Vagina (tissue), 2 donors: ENCODE measurements around the gene PTPN4. TPM values are rescaled to one million over a fixed set of nuclear protein-coding genes. Genes with fewer than 3 reads are reported as not detected.

ENCODE experiments used
- DNase-seq, 2 donors: peaks; one replicate each; pipeline ENCODE4 v3.0.0-alpha.2; 2017; ENCODE audit errors: extremely low spot score in 2 of 2
- H3K27ac ChIP-seq: fragments of 200-600 bp; sonication (generic); one replicate; pipeline ENCODE4 v1.5.1; 2019
- H3K27me3 ChIP-seq: fragments of 200-600 bp; sonication (generic); one replicate; pipeline ENCODE4 v1.5.1; 2019
- H3K36me3 ChIP-seq, 2 donors: fragments of 200-600 bp; sonication (generic); one replicate each; pipeline ENCODE4 v1.5.1; 2017 to 2019
- H3K4me1 ChIP-seq: fragments of 200-600 bp; sonication (generic); one replicate; pipeline ENCODE4 v1.5.1; 2019
- H3K4me3 ChIP-seq, 2 donors: fragments of 200-600 bp; sonication (generic); 1 replicate in 1 of 2; 2 replicates in 1 of 2; pipeline ENCODE4 v1.5.1; 2016 to 2019
- H3K9me3 ChIP-seq: fragments of 200-600 bp; sonication (generic); one replicate; pipeline ENCODE4 v1.5.1; 2019
- CTCF ChIP-seq, 3 experiments: fragments of 450-650 bp in 2 of 3; fragments of 200-600 bp in 1 of 3; sonication (generic) in 1 of 3; IDR thresholded peaks; one replicate each; pipeline ENCODE4 v1.5.1; 2017 to 2019; ENCODE audit warnings: antibody characterized with exemption in 3 of 3, mild to moderate bottlenecking in 2 of 3, moderate library complexity in 2 of 3
- POLR2A ChIP-seq, 2 donors: fragments of 450-650 bp; IDR thresholded peaks; one replicate each; pipeline ENCODE4 v1.6.1; 2017; ENCODE audit warnings: antibody characterized with exemption in 2 of 2, mild to moderate bottlenecking in 2 of 2, moderate library complexity in 2 of 2
- POLR2AphosphoS5 ChIP-seq, 2 donors: sonication (generic); formaldehyde crosslinking; IDR thresholded peaks; one replicate each; pipeline ENCODE4 v1.9.0; 2017; ENCODE audit warnings: antibody characterized with exemption in 2 of 2, mild to moderate bottlenecking in 2 of 2, low read depth in 1 of 2; ENCODE audit not compliant: insufficient read depth in 1 of 2
- intact Hi-C: fragments of 100-400 bp; cut with DNase I; formaldehyde crosslinking; loops from one replicate; pipeline ENCODE4 v1.15.1; 2023
- total RNA-seq: library from RNA; depleted of rRNA; stranded (reverse); fragments of >200 nt; gene quantifications from one replicate; pipeline ENCODE4 v1.2.3, GENCODE V29; 2016

The PTPN4 gene
- total RNA-seq, 1 donor from 2014 or later, result 31.7 TPM

- Histone ChIP-seq H3K9me3 (no peaks in the 10 kb centered on the region), H3K27me3 (no peaks in the 10 kb centered on the region), H3K4me1 (no peaks in the 10 kb centered on the region), H3K4me3 (no peak overlapping the region), H3K36me3 (no peaks in the 10 kb centered on the region), H3K27ac (no peak overlapping the region)
- TF ChIP-seq CTCF (IDR thresholded peaks at IDR 0.05) (no peak), POLR2A (IDR thresholded peaks at IDR 0.05) (no peak), POLR2AphosphoS5 (IDR thresholded peaks at IDR 0.05; ENCODE audit: insufficient read depth in 1 of 2, low read depth in 1 of 2) (no peak)
- intact Hi-C loops, result no loop called here
- DNase-seq, result no peak
Observed at GRCh38 chr2:119788752-119789151, 29.0 kb downstream of the PTPN4 start.

DNA sequence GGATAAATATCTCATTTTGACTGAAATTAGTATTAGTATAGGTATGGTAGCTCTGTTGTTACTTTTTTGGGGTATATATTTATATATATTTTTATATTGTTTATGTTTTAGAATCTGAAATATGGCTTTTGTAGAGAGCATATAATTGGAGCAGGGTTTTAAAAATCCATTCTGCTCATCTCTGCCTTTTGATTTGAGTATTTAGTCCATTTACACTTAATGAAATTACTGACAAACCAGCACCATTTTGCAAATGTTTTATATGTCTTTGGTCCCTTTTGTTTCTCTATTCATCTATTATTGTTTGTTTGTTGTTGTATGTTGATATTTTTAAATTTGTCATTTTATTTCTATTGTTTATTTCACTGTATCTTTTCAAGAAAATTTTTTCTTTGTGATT lies 30.7 kb downstream of the PTPN4 start:
- H3K4me3 ChIP-seq, result no peak overlapping the region
- no peaks in the 10 kb centered on the region for H3K27me3 ChIP-seq
- no peak overlapping the region for H3K27ac ChIP-seq
- H3K9me3 ChIP-seq, result no peaks in the 10 kb centered on the region
- H3K36me3 ChIP-seq, result no peaks in the 10 kb centered on the region
- no peak for DNase-seq
- intact Hi-C loops, result no loop called here
- no peaks in the 10 kb centered on the region for H3K4me1 ChIP-seq
- TF ChIP-seq CTCF (IDR thresholded peaks at IDR 0.05) (no peak), POLR2A (IDR thresholded peaks at IDR 0.05) (no peak), POLR2AphosphoS5 (IDR thresholded peaks at IDR 0.05; ENCODE audit: insufficient read depth in 1 of 2, low read depth in 1 of 2) (no peak)

- H3K27ac ChIP-seq, result no peak overlapping the region
- intact Hi-C loops, result no loop called here
- TF ChIP-seq POLR2A (IDR thresholded peaks at IDR 0.05), result no peak
- no peak for TF ChIP-seq CTCF (IDR thresholded peaks at IDR 0.05)
- no peak for TF ChIP-seq POLR2AphosphoS5 (IDR thresholded peaks at IDR 0.05; ENCODE audit: insufficient read depth in 1 of 2, low read depth in 1 of 2)
Observed at GRCh38 chr2:119792907-119793312, 33.2 kb downstream of the PTPN4 start.

DNA sequence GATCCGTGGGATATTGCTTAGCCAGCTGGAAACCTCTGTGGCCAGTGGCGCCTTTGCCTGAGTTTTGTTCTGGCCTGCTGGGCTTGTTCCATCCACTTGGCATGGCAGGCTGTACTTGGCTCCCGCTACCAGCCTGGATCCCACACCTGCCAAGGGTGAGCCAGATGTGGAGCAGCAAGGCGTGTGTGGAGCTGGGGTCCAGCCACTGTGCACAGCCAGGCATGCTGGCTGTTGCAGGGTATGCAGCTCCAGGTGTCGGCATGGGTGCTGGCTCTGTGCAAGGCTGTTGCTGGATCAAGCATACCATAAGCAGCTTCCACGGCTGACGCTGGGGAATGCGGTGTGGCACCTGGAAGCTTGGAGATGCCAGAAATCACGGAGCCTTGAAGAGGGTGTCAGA lies 34.5 kb downstream of the PTPN4 start:
- Histone ChIP-seq H3K9me3 (no peaks in the 10 kb centered on the region), H3K4me1 (no peaks in the 10 kb centered on the region), H3K27me3 (no peaks in the 10 kb centered on the region), H3K4me3 (no peak overlapping the region), H3K27ac (no peak overlapping the region), H3K36me3 (no peaks in the 10 kb centered on the region)
- intact Hi-C loops, result no loop called here
- DNase-seq, result no peak
- TF ChIP-seq POLR2AphosphoS5 (IDR thresholded peaks at IDR 0.05; ENCODE audit: insufficient read depth in 1 of 2, low read depth in 1 of 2) (no peak), POLR2A (IDR thresholded peaks at IDR 0.05) (no peak), CTCF (IDR thresholded peaks at IDR 0.05) (no peak)

More at GRCh38 chr2:119792907-119793312, 33.2 kb downstream of the PTPN4 start:
- no peak for DNase-seq
- Histone ChIP-seq H3K4me1 (no peaks in the 10 kb centered on the region), H3K27me3 (no peaks in the 10 kb centered on the region), H3K9me3 (no peaks in the 10 kb centered on the region), H3K36me3 (no peaks in the 10 kb centered on the region), H3K4me3 (no peak overlapping the region)

DNA sequence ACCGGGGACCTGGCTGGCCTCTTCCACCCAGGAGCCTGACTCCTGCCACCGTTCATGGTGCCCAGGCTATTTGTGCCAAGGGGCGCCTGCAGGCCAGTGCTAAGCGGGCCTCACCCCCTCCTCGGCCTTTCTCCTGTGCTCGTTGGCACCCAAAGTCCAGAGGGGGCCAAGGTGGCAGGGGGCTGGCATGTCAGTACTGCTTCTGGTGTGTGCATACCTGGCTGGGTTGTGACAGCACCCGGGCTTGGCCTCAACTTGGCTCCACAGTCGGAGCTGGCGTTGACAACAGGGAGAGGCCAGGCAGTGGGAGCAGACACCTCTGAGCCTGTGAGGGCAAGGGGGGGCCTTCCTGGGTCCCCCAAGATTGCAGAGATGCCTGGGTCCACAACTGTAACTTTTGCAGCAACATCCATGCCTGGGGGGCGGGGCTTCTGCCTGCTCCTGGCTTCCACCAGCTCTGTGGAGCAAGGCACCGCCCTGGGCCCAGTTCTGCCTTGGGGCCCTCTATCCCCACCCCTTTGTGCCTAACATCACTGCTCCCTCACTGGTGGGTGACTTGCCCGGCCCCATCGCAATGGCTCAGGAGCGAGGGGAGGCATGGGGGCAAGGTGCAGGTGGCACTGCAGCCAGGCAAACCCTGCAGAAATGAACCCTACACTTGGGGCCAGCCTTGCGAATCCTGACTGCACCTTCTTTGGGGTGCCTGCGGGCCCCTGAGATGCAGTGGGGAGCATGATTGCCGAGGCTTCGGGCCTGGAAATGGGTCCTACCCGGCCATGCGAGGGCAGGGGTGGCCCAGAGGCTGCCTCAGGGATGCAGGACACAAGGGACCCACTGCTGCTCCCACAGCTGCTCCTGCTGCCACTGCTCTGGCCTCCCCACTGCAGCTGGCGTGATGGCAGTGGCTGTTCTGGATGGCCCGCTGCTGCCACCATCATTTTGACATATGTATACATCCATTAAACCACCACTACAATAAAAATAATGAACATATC lies 35.9 kb downstream of the PTPN4 start:
- Histone ChIP-seq H3K4me3 (no peak overlapping the region), H3K4me1 (no peaks in the 10 kb centered on the region), H3K9me3 (no peaks in the 10 kb centered on the region), H3K36me3 (no peaks in the 10 kb centered on the region), H3K27me3 (no peaks in the 10 kb centered on the region), H3K27ac (no peak overlapping the region)
- TF ChIP-seq CTCF (IDR thresholded peaks at IDR 0.05), result no peak
- no peak for TF ChIP-seq POLR2AphosphoS5 (IDR thresholded peaks at IDR 0.05; ENCODE audit: insufficient read depth in 1 of 2, low read depth in 1 of 2)
- TF ChIP-seq POLR2A (IDR thresholded peaks at IDR 0.05), result no peak
- intact Hi-C loops, result no loop called here
- DNase-seq, result no peak
